Measurements from ENCODE around the gene ANKRD11.
"Not testable (repeated sequence)": the region's sequence is repeated elsewhere in the genome, so short reads cannot be mapped to it uniquely, and the experiment has no call there.

Gene ANKRD11

DNA sequence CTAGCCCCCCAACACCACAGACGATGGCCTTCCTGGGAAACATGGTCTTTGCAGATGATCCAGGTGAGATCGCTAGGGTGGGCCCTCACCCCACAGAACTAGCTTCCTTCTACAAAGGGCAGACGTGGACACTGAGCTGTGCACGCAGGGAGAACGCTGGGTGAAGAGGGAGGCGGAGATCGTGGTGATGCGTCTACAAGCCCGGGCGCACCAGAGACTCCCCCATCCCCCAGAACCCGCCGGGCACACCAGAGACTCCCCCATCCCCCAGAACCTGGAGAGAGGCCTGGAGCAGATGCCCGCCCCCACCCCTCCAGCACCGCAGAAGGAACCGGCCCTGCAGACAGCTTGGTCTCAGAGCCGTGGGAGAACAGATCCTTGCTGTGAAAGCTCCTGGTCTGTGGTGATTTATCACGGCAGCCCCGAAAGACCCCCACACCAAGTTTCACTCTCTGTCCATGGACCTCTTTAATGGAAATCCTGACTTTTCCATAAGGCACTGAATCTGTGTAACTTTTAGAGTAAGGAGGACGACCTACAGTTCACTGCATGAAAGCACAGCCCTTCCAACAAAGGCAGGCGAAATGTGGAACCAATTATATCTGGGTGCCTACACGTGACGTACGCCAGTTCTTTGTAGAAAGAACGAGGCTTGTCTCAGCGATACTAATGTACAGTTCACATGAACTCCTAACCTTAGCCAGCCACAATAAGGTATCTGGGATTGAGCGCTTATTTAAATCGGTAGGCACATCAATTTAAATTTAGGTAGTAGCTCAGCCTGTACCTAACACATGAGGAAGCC, 88.5 kb downstream of the ANKRD11 start:
- DNase-seq: no peak

DNA sequence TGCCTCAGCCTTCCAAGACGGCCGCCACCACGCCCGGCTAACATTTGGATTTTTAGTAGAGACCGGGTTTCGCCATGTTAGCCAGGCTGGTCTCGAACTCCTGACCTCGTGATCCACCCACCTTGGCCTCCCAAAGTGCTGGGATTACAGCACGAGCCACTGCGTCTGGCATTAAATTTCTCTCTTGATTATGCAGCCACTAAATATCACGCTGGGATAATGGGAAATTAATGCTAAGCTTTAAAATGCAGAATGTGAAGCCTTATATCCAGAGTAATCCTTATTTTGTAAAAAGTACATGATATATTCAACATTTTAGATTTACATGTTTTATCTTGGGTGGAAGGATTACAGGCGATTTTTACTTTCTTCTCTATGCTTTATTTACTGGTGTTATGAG, 89.2 kb downstream of the ANKRD11 start:
- no peak for DNase-seq

- no peak for DNase-seq
Measured at GRCh38 chr16:89400740-89401139, 89.6 kb downstream of the ANKRD11 start.

DNA sequence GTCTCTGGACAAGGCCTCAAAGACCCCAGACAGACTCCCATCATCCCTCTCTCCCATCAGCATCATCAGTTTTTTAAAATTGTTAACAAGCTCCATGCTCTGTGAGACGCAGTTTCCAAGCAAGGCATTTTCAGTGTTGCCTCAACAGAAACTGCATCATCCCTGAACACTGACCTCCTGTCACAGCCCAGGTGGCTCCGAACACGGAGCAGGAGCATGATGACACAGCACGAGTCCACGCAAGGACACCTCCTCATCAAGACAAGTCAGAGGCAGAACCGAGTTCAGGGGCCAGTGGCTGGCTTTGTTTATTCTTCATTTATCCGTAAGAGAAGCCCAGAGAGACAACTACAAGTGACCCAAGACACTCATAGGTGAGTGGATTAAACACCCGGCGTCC, 91.4 kb downstream of the ANKRD11 start:
- no peak for DNase-seq

- no peak for DNase-seq
Measured at GRCh38 chr16:89397331-89397861, 93.0 kb downstream of the ANKRD11 start.

DNA sequence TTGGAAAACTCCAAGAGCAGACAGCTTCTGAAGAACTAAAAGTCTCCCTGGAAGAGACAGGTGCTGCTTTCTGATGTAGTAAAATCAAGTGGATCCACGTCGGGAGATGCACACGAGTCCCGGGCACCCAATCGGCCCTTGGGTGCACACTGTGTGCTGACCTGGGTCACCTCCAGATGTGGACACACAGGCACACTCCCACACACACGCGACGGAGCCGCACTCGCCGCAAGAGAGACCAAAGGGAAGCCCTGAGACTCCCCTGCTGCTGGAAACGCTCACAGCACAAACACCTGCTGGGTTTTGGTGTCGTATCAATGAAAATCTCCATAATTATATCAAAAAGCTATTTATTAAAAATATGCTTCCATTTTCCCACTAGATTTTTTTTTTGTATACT, 94.2 kb downstream of the ANKRD11 start:
- DNase-seq: no peak

DNA sequence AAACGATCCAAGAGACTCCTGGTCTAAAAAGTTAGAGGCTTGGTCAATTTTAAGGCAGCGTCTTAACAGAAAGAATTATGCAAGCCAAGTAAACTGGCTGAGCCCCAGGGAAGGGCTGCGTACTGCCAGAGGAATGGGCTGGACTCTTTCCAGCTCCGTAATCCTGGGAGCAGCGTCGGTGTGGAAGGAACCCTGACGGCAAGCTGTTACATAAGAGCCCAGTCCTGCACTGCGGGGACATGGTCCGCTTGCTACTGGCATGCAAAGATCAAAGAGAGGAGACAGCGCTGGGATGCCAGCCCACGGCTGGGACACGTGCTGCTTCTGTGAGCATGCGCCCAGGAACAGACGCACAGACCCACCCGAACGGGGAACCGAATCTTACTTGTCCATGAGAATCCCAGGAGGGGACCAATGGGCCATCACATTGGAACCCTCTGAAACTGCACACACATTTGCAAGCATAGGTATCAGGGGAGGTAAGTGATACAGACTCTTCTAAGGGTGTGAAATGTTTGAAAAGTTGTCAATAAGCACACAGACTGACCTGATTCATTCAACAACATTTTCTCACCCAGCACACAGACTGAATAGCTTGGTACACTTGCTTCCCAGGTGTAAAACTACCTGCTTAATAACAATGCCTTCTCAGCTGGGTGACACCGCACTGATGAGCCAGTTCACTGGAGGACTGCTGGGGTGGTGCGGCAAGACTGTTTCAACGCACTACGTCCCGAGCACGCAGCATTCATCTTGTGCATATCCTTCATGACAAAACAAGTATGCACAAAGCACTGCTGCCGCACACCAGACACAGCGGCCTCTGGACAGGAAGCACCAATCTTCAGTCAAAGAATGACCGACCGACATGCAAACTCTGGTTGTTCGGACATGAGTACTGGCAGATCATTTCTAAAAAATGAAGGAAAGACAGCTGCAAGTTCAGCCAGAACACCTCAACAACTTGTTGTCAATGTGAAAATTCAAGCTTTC, 94.9 kb downstream of the ANKRD11 start:
- no peak for DNase-seq

- no peak for DNase-seq
Measured at GRCh38 chr16:89393738-89394406, 96.5 kb downstream of the ANKRD11 start.

DNA sequence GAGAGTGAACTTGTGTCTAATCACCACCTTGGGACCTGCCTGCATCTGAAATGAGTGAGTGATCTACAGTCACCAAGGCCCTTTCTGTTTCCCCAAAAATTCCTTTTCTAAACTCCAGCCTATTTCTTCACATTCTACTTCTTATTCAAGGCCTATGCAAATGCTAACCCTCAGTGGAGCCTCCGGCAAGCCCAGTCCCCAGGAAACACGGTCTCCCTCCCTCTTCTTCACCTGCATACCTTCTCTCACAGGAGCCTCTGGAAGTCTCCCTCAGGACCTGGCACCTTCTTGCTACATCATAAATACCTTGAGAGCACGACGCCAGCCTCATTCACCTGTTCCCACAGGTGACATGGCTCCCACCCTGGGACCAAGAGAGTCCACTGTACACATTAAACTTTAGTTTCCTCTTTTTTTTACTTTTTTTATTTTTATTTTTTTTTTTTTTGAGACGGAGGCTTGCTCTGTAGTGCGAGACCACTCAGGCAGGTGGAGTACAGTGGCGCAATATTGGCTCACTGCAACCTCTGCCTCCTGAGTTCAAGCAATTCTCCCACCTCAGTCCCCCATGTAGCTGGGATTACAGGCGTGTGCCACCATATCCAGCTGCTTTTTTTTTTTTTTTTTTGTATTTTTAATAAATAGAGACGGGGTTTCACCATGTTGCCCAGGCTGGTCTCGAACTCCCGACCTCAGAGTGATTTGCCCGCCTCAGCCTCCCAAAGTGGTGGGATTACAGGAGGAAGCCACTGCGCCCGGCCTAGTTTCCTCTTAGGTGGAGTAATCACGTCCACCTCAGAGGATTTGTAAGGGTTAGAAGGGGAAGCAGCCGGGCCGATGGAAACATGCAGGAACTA, 97.3 kb downstream of the ANKRD11 start:
- DNase-seq: no peak

DNA sequence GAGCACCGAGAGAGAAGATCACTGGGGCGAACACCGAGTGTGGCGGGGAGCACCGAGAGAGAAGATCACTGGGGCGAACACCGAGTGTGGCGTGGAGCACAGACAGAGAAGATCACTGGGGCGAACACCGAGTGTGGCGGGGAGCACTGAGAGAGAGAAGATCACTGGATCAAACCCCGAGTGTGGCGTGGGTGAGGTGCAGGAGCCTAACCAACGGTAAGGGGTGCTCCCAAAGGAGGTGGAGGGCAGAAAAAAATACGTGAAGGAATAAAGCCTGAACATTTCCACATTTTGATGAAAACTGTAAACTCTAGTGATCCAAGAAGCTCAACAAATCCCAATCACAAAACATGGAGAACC, 100.2 kb downstream of the ANKRD11 start:
- not testable (repeated sequence) for DNase-seq

DNA sequence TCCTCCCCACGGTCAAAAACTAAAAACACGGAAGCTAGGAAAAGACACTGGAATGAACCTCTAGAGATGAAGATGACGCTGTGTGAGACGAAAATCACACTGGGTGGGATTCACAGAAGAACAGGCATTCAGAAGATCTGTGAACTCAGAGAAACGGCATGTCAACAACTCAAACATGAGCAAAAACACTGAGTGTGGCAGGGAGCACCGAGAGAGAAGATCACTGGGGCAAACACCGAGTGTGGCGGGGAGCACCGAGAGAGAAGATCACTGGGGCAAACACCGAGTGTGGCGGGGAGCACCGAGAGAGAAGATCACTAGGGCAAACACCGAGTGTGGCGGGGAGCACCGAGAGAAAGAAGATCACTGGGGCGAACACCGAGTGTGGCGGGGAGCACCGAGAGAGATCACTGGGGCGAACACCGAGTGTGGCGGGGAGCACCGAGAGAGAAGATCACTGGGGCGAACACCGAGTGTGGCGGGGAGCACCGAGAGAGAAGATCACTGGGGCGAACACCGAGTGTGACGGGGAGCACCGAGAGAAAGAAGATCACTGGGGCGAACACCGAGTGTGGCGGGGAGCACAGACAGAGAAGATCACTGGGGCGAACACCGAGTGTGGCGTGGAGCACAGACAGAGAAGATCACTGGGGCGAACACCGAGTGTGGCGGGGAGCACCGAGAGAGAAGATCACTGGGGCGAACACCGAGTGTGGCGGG, 100.7 kb downstream of the ANKRD11 start:
- DNase-seq: not testable (repeated sequence)

DNA sequence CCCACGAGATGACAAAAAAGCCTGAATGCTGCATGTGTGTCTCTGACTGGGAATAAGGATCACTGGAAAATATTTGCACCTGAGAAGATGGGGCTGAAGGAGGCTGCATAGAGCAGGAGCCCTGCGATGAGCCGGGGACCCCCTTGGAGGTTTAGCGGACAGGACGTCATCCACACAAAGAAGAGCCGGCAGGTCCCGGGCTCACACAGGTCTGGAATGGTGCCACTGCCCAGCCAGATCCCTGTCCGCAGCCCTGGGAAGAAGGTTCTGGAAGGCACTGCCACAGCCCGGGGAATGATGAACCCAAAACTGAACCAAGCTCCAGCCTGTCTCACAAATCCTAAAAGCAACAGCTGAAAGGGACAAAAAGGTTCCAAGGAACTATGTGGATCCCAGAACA, 101.8 kb downstream of the ANKRD11 start:
- DNase-seq: no peak

DNA sequence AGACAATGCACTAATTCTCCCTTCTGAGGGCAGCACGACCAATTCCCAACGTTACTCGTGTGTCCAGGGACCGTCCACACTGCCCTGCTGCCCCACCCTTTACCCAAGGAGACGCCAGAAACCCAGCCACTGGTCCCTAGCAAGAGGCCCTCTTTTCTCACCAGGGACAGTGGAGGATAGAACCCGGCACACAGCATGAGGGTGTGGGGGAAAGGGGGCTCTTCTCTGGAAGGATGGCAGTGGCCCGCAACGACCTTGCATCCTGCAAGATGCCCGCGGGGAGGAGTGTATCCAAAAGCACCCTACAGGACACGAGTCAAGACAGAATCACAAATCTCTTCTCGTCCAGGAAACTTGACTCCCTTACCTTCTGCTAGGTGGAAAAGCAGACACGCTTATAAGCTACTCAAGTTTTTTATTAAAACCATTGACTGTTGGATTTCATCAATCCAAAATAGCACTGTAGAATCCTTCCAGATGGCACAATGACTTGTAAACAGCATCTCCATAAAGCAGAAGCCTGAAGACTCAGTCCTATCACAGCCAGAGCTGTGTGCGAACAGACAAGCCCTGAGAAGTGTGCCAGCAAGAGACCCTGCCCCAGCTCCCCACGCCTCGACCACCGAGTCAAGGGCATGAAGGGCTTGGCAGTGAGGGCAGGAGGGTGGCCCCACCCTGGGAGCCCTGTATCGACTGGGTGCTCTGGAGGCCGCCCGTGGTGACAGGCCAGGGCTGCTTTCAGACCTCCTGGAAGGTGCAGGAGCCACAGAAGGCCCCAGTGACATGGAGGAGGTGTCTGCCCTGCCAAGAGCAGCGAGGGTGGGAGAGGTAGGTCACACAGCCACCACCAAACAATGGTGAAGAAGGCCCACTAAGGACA, 103.8 kb downstream of the ANKRD11 start:
- DNase-seq: no peak

- DNase-seq: no peak
Measured at GRCh38 chr16:89385712-89386111, 104.6 kb downstream of the ANKRD11 start.

DNA sequence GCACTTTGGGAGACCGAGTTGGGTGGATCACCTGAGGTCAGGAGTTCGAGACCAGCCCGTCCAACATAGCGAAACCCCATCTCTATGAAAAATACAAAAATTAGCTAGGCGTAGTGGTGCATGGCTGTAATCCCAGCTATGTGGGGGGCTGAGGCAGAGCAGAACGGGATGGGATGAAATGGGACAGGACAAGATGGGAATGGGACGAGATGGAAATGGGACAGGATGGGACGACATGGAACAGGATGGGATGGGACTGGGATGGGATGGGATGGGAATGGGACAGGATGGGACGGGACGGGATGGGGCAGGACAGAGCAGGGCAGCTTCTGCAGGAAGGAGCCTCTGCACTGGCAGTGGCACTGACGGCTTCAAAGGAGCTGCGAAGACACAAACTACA, 106.1 kb downstream of the ANKRD11 start:
- DNase-seq: no peak

GRCh38 chr16:89383095-89384003, 107.0 kb downstream of the ANKRD11 start:
- DNase-seq: no peak

- not testable (repeated sequence) for DNase-seq
Measured at GRCh38 chr16:89382555-89382954, 107.8 kb downstream of the ANKRD11 start.

DNA sequence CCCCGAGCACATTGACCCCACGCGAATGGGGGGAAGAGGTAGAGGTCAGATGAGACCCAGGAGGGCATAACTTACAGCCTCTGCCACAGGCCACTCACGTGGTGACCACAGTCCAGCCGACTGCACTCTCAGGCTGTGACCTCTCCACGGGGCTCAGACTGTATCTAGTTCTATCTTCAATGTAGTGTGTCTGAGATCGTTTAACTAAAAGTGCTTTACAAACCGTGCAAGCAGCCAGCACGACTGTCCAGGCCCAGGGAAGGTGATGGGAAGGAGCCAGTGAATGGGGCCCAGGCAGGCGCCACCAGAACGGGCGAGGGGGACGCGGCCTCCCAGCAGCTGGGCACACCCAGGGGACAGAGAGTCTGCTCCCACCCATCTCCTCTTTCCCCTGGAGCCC, 108.6 kb downstream of the ANKRD11 start:
- no peak for DNase-seq

GRCh38 chr16:89380681-89381080, 109.7 kb downstream of the ANKRD11 start:
- no peak for DNase-seq

Data from T-helper 9 cell (primary cell).